Subcutaneous adipose tissue (tissue), 4 donors: ENCODE data around the gene SAMD13. TPM values are rescaled to one million over a fixed set of nuclear protein-coding genes. Genes with fewer than 3 reads are reported as not detected.

Source experiments
- CTCF ChIP-seq: fragments of 450-650 bp; IDR thresholded peaks from one replicate; pipeline ENCODE4 v1.5.1; 2016; ENCODE audit warnings: low read depth, mild to moderate bottlenecking, control low read depth, antibody characterized with exemption, moderate library complexity
- total RNA-seq, 4 donors: library from RNA; depleted of rRNA; stranded (reverse); fragments of >200 nt; gene quantifications; one replicate each; pipeline ENCODE4 v1.1.0, GENCODE V29; 2016

Gene SAMD13
- total RNA-seq, 4 donors from 2014 or later, result 0.98 to 4.6 (median 1.2) TPM

GRCh38 chr1:84355556-84355955 lies 54.0 kb downstream of the SAMD13 start:
- no peak for TF ChIP-seq CTCF

GRCh38 chr1:84356881-84357280 lies 55.4 kb downstream of the SAMD13 start:
- no peak for TF ChIP-seq CTCF

- TF ChIP-seq CTCF, result no peak
These were observed 57.2 kb downstream of the SAMD13 start for GRCh38 chr1:84358695-84359094.

- no peak for TF ChIP-seq CTCF
These were observed 58.8 kb downstream of the SAMD13 start for GRCh38 chr1:84360316-84360715.

- TF ChIP-seq CTCF, result no peak
These were observed 60.3 kb downstream of the SAMD13 start for GRCh38 chr1:84361796-84362195.

GRCh38 chr1:84363019-84363418 lies 61.5 kb downstream of the SAMD13 start:
- TF ChIP-seq CTCF, result no peak

GRCh38 chr1:84363622-84364021 lies 62.1 kb downstream of the SAMD13 start:
- no peak for TF ChIP-seq CTCF
